HG03558 (cell line): ENCODE results near the gene RAB6C.
"Not testable (repeated sequence)": the region's sequence is repeated elsewhere in the genome, so short reads cannot be mapped to it uniquely, and the experiment has no call there.

Experiments used
- ATAC-seq: cut with Tn5 transposase; IDR thresholded peaks from one replicate; pipeline ENCODE4 v1.9.1; 2021; ENCODE audit warnings: moderate number of reproducible peaks; ENCODE audit not compliant: unreplicated experiment; ENCODE audit errors: extremely low read depth

The RAB6C gene

DNA sequence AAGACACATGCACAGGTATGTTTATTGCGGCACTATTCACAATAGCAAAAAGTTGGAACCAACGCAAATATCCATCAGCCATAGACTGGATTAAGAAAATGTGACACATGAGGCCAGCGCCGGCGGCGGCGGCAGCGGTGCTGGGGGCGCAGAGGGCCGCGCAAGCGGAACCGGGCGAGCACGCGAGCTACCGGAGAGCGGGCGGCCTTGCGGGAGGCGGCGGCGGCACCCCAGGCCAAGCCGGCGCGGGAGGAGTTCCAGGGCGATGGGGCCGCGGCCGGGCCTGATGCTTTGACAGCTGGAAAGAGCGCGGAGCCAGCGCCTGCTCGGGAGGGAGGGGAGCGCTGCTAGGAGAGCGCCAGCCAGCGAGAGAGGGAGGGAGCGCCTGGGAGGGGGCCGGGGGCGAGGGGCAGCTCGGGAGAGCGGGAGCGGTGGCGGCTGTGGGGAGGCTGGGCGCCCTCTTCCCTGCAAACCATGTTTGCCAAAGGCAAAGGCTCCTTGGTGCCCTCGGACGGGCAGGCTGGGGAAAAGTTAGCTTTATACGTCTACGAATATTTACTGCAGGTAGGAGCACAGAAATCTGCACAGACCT lies 13.0 kb downstream of the RAB6C start:
- not testable (repeated sequence) for ATAC-seq

DNA sequence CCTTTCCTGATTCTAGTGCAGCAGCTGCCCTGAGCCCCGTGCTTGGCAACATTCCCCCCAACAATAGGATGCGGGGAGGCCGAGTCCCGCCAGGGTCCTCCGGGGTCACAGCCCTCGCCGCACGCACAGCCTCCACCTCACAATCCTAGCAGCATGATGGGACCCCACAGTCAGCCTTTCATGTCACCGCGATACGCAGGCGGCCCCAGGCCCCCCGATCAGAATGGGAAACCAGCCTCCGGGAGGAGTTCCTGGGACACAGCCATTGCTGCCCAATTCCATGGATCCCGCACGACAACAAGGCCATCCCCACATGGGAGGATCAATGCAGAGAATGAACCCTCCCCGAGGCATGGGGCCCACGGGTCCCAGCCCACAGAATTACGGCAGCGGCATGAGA lies 13.7 kb downstream of the RAB6C start:
- ATAC-seq = not testable (repeated sequence)

DNA sequence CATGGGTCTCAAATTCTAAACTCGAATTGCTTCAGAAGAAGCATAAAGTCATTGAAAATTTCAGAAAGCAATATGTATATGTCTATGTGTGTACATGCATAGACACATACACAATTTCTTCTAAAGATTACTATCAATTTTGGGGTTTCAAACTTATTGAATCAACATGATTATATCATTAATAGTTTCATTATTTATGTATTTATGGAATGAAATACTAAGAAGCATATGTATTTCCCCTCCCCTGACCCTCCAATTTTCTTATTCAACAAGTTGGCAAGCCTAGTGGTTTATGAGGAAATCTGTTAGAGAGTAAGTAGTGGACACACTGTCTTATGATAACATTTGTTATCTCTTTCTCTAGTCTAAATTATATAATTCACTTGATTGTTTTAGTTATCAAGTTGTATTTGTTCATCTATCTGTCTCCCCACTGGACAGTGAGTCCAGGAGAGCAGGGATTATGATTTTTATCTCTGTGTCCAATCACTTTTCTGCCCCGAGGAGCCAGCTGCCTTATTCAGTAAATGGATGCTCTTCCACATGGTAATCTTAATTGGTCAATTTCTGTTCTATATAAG lies 17.3 kb downstream of the RAB6C start:
- not testable (repeated sequence) for ATAC-seq

DNA sequence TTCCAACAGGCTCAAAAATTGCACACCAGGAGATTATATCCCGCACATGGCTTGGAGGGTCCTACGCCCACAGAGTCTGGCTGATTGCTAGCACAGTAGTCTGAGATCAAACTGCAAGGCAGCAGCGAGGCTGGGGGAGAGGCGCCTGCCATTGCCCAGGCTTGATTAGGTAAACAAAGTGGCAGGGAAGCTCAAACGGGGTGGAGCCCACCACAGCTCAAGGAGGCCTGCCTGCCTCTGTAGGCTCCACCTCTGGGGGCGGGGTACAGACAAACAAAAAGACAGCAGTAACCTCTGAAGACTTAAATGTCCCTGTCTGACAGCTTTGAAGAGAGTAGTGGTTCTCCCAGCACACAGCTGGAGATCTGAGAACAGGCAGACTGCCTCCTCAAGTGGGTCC lies 19.3 kb downstream of the RAB6C start:
- not testable (repeated sequence) for ATAC-seq

DNA sequence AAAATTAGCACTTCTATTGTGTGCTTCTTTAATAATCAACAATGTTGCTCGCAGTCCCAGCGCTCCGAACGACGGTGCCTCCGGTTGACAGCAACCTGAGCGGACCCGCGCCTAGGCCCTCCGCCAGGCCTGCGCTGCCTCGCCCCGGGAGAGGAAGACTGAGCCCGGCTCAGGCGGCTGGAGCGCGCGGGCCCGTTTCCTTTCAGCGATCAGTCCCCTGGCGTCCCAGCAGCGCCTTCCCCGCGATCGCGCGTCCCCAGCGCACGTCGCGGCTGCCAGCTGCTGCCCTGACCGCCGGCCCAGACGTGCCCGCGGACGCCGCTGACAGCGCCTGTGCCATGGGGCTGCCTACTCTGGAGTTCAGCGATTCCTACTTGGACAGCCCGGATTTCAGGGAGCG lies 26.4 kb downstream of the RAB6C start:
- not testable (repeated sequence) for ATAC-seq

DNA sequence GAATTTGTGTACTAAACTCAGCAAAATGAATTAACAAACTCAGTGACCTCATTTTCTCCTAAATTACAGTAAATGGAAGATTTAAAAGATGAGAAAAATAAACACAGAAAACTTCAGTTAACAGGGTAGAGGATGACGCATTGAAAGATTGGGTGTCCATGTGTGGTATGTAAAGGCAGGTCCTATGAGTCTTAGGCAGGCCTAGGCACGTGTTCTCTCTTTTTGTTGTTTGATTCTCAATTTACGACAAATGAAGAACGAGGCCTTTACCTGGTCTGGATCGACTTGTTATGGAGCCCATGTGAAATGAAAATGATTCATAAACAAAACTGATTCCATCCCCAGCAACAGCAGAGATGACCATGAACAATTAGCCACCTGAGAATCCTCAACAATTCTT lies 37.2 kb downstream of the RAB6C start:
- not testable (repeated sequence) for ATAC-seq

DNA sequence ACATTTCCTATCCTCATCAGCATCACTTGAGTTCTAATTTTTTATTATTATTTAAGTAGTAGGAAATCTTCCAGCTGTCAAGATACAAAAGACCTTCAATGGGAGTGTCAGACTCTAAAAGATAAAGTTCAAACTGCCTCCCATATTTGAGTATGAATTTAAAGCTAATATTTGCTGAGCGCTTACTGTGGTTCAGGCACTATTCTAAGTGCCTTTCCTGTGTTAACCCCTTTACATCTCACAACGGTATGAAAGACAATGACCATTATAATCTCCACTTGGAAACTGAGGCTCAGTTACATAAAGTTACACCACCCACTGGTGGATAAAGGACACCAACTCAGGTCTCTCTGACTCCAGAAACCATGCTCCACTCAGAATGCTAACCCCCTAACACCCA lies 39.9 kb downstream of the RAB6C start:
- no peak for ATAC-seq

DNA sequence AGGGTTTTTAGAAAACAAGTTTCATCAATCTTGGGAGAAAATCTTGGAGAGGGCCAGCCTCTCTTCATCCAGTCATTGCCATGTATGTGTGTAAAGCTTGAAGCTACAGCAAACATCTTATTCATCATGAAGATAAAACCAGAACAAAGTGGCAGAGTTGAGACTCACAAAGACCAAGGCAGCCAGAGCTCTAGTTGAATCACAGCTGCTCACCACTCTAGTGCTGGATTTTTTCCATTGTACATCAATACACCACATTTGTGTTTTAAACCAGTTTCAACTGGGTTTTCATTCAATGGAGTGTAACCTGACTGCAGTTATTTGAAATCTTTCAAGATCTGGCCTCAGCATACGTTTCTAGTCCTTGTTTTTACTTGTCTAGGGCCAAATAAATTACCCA lies 40.6 kb downstream of the RAB6C start:
- not testable (repeated sequence) for ATAC-seq

DNA sequence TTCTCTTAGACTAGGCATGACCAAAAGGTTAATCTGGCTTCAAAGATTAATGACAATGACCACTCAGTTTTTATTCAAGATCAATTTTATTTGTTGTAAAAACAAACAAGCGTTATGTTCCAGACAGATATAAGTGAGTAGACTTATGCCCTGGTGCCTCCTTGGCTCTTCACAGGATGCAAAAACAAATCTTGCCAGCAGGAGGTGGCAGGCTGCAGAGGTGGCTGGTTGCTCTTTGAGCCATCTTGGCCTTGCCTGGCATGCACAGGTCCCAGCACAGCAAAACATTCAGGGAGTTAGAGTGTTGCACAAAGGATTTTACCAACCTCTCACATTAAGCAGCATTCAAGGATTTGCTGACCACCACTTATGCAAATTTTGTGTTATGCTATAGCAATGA lies 46.5 kb downstream of the RAB6C start:
- not testable (repeated sequence) for ATAC-seq
